Measurements from ENCODE around the gene PRAMEF13. TPM values are rescaled to one million over a fixed set of nuclear protein-coding genes. Genes with fewer than 3 reads are reported as not detected.

Gene PRAMEF13
- total RNA-seq = not detected in 2 replicates

GRCh38 chr1:13201309-13201708 lies at the start of gene PRAMEF13:
Gene PRAMEF13 (minus strand): TSS chr1:13201409. CDS start chr1:13199589, 1,820 bp downstream.

GRCh38 chr1:13225675-13226204 lies 24.5 kb upstream of the PRAMEF13 start, which contains the start of gene PRAMEF18:
Gene PRAMEF18 (minus strand): TSS chr1:13226154. CDS start chr1:13226106, 48 bp downstream.

GRCh38 chr1:13171548-13171947 lies 29.7 kb downstream of the PRAMEF13 start, which contains the start of gene PRAMEF9:
Gene PRAMEF9 (plus strand): TSS chr1:13171848. CDS start chr1:13175281, 3,433 bp downstream.

GRCh38 chr1:13165531-13165930 lies 35.7 kb downstream of the PRAMEF13 start, which contains the start of gene HNRNPCL4:
Gene HNRNPCL4 (minus strand): TSS chr1:13165631. CDS start chr1:13165467, 164 bp downstream.

GRCh38 chr1:13155909-13156308 lies 45.3 kb downstream of the PRAMEF13 start, which contains the start of gene PRAMEF26:
Gene PRAMEF26 (minus strand): TSS chr1:13156009. CDS start chr1:13153095, 2,914 bp downstream.

Other genes starting within 250 kb of the PRAMEF13 start
- not detected in 2 replicates for gene PRAMEF27, start 144.8 kb downstream of the PRAMEF13 start, total RNA-seq
- gene HNRNPCL3, start 140.6 kb downstream of the PRAMEF13 start, total RNA-seq = not detected in 2 replicates
- not detected in 2 replicates for gene PRAMEF25, start 130.6 kb downstream of the PRAMEF13 start, total RNA-seq
- not detected in 2 replicates for gene HNRNPCL2, start 84.6 kb downstream of the PRAMEF13 start, total RNA-seq
- not detected in 2 replicates for gene PRAMEF26, start 45.4 kb downstream of the PRAMEF13 start, total RNA-seq
- not detected in 2 replicates for gene HNRNPCL4, start 35.8 kb downstream of the PRAMEF13 start, total RNA-seq
- gene PRAMEF9, start 29.6 kb downstream of the PRAMEF13 start, total RNA-seq = not detected in 2 replicates
- gene PRAMEF18, start 24.7 kb upstream of the PRAMEF13 start, total RNA-seq = not detected in 2 replicates
- not detected in 2 replicates for gene PRAMEF5, start 52.8 kb upstream of the PRAMEF13 start, total RNA-seq
- not detected in 2 replicates for gene PRAMEF8, start 83.7 kb upstream of the PRAMEF13 start, total RNA-seq
- not detected in 2 replicates for gene PRAMEF33, start 102.1 kb upstream of the PRAMEF13 start, total RNA-seq
- not detected in 2 replicates for gene PRAMEF15, start 114.2 kb upstream of the PRAMEF13 start, total RNA-seq
- not detected in 2 replicates for gene PRAMEF14, start 145.7 kb upstream of the PRAMEF13 start, total RNA-seq
- gene PRAMEF19, start 170.5 kb upstream of the PRAMEF13 start, total RNA-seq = not detected in 2 replicates
- not detected in 2 replicates for gene PRAMEF17, start 188.2 kb upstream of the PRAMEF13 start, total RNA-seq
- gene PRAMEF20, start 209.0 kb upstream of the PRAMEF13 start, total RNA-seq = not detected in 2 replicates

All from hair follicular keratinocyte (primary cell).